Bone marrow (tissue), 2 donors: ENCODE measurements around the gene NTMT1.
"Not testable (repeated sequence)": the region's sequence is repeated elsewhere in the genome, so short reads cannot be mapped to it uniquely, and the experiment has no call there.

Experiments
- DNase-seq, 2 donors: peaks; one replicate each; lab custom pipeline; 2025; lab: John Stamatoyannopoulos, UW

NTMT1 gene

DNA sequence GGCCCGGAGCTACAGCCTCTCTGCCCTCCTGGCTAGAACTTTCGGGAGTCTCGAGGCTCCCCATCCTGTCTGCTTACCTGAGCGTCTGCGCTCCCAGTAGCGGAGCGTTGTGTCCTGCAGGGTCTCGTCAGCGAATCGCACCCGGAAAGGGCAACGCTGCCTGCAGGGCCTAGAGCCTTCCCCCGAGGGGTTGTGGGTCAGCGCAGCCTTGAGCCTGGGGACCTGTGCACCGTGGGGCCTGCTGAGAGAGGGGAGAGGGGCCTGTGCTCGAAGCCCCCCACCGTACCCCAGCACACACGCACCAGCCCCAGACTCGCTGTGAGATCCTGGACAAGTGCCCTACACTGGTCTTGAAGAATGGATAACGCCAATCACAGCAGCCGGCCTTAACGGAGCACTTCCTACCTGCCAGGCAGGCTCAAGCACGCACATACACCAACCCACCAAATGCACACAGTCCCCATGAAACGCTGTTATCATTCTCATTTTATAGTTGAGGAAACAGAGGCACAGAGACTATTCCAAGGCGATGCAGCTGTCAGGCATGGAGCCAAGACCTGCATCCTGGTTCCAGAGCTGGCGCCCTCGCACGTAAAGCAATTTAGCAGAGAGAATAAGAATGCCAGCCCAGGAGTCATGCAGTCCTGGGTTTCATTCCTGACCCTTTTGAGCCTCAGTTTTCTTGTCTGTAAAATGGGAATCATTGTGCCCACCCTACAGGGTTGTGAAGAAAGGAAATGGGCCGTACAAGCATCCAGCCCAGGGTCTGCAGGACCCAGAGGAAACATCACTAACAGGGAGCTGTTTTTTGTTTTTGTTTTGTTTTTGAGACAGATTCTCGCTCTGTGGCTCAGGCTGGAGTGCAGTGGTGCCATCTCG, 10.3 kb upstream of the NTMT1 start:
- no peak for DNase-seq

DNA sequence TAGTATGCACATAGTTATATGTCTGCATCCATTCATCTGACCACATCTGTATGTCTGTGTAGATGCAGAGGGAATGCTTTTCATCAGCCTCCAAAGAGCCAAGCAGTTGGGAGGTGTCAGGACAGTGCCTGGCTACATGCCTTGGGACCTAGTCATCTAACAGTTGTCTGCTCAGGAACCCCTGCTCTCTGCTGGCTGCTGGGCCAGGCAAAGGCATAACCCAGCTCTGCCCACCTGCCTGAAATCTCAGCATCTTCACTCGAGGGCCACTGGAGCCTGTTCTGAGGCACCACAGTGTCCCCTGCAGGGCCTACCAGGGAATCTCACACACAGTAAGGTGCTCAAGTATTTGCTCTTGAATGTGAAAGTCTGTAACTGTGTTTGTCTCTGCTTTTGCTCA, 8.8 kb upstream of the NTMT1 start:
- DNase-seq = no peak

DNA sequence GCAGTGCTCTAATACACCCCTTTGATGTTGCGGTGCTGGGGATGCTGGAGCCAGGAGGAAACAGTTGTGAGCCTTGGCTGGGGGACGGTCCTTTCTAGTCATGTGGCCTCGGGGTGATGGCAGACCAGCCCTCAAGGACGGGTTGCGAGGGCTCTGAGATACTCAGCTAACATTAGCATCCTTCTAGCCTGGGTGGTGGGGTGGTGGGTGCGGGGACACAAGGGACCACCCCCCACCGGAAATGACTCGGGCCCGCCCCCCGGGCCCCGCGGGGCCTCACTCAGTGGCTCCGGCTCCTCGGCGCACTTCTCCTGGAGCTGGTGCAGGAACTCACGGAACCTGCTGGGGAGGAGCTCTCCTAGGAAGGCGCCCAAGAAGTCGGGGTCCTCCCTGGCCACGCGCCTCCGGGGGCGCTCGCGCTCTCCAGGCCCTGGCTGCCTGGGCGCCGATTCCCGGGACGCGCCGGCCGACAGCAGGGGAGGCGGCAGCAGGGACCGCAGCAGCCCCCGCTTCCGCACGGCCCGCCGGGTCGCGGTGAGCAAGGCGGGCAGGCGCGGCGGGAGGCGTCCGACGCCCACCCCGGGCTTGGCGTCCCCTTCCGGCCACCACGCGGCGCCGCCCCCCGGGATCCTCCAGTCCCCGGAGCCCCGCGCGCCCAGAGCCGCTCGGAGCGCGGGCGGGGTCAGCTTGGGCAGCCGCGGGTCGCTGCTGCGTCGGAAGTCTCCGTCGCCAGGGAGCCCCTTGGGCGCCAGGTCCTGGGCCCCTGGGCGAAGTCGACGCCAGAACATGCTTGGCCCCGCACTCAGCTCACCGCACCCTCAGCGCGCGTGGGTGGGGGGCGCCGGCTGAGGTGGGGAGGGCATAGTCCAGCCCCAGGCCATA, 5.9 kb upstream of the NTMT1 start:
- DNase-seq = no peak

DNA sequence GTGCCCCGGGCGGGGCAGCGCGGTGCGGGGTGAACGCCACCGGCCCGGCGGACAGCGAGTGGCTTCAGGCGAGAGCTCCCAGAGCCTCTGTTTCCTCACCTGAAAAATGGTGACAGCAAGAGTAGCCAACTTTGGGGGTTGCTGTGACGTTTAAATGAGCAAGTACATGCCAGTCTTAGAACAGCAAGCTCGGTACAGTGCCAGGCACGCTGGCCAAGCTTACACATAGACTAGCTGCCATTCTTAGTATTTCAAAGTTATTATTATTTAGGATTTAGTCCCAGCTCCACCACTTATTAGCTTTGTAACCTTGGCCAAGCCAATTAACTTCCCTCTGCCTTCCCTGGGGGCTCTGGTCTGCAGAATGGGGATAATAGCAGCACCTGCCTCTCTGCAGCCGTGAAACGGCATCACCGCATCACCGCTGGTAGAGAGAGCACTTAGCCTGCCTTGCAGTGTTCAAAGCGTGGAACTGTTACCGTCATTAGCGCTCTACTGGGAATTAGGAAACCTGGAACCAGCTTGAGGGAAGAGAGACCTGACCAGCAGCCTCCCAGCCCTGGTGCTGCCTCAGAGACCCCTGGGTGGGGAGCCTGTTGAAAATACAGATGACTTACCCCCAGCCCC, 5.2 kb upstream of the NTMT1 start, which contains the start of gene C9orf50:
TSS of gene C9orf50 (minus strand) at position 433 of the 627 bp plus-strand sequence. CDS start 527 bp downstream, outside the sequence.
- DNase-seq = no peak

DNA sequence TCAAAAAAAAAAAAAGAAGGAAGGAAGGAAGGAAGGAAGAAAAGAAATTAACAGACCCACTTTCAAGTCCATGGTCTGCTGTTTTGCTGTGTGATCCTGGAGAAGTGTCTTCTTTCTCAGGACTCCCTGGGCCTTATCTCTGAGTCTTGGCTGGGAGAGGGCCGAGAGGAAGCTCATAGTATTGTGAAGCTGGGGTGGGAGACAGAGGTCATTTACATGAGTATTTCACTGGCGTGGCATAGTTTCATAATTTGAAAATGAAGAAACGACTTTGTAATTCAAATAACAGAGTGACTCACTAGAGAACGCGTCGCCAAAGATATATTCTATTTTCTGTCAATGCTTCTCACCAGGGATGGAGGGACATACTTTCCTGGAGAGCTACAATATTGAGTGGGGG, 2.6 kb upstream of the NTMT1 start:
- no peak for DNase-seq

DNA sequence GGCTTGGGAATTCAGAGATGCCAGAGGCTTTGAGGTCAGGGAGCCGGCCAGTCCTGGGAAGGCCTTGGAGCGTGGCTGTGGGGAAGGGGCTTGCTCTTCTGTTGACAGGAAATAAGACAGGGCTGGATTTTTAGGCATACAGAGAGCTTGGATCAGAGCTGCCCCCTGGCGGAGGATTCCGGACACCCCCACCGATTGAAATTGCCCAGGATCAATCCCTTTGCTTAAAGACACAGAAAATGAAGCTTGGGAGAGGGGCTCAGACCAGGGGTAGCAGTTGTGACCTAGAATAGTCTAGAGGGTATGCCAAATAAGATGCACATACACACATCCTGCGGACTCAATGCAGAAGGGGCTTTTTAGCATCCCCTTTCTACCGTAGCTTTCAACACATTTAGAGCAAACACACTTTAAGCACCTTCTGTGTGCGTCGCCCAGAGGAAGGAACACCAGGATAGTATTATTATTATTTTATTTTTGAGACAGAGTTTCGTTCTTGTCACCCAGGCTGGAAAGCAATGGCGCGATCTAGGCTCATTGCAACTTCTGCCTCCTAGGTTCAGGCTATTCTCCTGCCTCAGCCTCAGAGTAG, 1.7 kb upstream of the NTMT1 start:
- peak; percentile 40 to 42 for DNase-seq

DNA sequence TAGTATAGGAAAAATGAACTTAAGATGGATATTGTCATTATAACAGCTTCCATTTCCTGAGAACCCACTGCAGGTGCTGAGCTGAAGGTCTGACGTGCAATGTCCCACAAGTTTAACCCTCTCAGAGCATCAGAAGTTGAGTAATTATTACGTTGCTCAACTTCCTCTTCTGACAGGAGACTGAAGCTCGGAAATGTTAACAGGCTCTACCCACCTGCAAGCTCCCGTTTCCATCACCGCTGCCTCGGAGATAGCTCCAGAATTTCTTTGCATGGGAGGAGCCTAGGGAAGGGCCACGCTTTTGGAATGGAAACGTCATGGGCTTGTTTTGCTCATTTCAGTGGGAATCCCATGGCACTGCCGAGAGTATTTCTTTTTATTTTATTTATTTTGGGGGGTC, 1.0 kb upstream of the NTMT1 start:
- peak; percentile 8 to 54 for DNase-seq

DNA sequence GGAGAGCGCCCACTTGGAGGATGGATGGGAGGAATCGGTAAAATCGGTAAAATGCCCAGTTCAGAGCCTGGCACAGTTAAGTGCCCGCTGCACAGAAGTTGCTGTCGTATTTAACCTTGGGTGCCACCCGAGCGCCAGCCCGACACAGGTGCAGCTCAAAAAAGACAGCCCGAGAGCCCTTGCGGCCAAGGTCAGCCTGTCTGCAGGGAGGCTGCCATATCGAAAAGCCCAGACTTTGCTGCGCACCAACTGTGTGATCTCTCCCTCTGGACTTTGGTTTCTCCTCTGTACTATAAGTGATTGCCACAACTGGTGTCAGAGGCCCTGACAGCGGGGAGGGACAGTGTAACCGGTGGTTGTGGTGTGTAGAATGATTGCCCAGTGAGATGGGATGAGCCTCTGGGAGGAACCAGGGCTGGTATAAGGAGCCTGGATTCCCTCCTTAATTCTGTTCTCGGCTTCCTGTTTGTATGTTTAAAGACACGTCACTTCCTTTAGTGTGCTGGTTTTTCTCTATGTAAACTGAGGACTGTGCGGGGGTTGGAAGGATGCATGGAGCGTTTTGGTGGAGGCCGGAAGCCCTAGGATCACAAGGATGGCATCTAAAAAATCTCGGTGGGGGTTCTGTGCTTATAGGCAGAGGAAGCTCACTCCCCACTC, 792 bp downstream of the NTMT1 start:
- no peak for DNase-seq

DNA sequence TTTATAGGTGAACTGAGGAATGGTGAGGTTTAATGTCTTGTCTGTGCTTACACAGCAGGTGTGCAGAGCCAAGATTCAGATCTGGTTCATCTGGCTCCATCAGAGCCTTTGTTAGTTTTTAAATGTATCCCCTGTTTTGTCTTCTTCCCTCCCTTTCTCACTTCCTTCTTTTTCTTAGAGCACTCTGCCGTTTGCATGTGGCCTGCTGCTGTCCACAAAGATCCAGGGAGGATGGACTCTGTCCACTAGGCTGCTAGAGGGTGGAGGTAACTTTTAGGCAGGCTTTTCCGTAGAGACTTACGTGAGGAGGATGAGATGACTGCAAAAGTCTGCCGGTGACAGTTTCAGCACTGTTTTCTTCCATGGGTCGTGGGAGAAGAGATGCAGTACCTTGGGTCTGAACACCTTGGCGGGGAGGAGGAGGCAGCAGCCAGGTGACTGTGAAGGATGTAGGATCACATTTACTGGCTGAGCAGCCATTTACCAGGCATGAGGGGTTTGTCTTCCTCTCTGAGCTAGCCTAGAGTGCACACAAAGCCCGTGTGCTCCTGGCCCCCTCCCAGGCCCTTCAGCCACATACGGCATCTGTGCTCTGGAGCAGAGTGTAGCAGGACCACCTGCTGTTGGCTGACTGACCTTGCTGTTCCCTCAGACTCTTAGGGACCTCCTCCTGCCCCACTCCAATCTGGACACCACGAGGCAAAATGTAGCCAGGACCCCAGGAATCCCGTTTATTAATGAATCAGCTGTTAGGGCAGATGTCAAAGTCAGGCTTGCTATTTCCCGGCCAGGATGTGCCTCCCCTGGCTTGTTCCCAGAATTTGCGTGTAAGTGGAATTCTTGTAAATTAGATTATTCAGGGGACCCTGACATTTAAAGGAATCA, 1.8 kb downstream of the NTMT1 start:
- DNase-seq = no peak

DNA sequence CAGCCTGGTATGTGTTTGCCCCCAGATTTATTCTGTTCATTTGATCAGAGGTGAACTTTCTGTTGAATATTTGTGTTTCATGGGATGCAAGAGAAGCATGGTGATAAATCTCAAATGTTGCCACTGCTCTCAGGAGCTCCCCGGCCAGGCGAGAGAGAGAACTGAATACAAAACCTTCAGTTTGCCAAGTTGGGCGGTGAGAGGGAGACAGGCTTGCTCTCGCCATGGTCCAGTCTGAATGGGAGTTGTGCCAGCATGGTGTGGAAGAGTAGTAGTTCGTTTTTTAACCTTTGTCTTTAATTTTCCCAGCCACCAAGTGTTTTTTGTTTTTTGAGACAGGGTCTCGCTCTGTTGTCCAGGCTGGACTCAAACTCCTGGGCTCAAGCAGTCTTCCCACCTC, 2.7 kb downstream of the NTMT1 start:
- DNase-seq = no peak

DNA sequence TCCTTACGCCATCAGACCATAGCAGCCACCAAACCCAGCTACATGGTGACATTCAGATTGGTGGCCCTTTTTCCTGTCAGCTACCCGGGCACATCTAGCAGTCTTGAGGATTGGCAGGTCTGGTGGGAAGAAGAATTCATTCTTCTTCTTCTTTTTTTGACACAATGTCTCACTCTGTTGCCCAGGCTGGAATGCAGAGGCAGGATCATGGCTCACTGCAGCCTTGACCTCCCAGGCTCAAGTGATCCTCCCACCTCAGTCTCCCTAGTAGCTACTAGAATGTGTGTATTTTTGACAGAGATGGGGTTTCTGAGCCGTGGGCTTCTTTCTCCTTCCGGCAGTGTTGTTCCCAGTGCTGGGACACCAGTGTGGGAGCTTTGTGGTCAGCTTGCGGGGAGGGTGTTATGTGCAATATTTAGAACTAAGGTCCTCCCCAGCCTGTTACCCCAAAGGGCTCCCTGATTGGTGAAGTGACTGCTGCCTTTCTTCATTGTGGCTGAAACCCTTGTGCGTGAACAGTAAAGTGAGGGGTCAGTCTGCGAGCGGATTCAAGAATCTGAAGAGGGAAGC, 3.4 kb downstream of the NTMT1 start:
- no peak for DNase-seq

DNA sequence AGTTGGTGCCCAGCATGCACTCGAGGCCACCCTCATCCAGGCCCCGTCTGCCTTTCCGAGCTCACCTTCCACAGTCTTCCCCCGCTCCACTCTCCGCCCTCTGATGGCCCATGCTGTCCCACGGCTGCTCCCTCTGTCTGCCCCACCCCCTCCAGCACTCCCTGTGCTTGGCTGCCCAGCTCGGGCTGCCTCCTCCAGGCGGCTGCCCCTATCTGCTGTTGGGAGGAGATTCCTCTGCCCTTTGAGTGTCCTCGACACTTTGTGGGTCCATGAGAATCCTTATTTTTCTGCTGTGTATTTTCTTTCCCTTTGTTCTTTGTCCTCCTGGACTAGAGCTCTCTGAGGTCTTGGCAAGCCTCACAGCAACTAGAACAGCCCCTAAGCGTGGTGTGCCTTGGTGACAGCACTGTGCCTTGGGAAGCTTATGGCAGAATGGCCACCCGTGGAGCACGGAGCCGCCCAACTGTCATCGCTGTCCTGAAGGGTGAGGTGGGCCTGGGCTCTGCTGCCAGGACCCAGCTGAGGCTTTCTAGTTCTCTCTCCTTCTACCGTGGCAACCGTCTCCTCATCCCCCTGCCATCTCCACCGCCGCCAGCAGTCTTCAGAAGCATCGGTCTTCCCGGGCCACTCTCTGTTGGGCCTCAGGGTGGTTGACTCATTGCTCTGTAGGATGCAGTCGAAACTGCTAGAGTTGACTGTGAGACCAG, 5.2 kb downstream of the NTMT1 start:
- DNase-seq = no peak

DNA sequence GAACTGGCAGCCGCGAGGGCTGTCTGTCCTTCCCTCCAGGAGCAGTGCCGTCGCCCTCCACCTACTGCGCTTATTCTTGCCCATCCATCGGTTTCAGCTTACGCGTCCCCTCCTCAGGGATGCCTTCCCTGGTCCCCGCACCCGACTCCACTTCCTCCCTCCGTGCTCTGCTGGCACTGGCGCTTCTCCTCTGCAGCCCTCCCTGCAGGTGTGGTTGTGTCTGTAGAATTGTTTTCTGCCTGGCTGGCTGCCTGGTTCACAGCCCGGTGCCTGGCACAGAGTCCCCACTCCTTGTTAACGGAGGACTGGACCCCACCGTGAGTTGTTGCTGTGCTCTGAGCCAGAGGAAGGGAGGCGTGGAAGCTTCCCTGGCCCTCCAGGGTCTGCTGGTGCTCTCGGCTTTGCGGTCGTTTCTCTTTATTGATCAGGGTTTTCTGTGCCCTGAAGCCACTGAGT, 5.7 kb downstream of the NTMT1 start:
- DNase-seq = no peak

DNA sequence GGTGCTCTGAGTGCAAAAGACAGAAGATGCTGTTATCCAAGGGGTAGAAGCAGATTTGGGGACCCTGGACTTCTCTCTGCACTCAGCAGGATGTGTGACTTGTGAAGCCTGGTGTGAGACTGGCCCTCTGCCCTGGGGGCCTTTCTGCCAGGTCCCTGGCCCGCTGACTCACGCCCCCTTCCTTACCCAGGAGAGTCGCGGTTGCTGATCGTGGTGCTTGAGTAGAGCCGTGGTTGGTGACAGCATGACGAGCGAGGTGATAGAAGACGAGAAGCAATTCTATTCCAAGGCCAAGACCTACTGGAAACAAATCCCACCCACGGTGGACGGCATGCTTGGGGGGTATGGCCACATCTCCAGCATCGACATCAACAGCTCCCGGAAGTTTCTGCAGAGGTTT, 6.5 kb downstream of the NTMT1 start:
- DNase-seq = no peak

DNA sequence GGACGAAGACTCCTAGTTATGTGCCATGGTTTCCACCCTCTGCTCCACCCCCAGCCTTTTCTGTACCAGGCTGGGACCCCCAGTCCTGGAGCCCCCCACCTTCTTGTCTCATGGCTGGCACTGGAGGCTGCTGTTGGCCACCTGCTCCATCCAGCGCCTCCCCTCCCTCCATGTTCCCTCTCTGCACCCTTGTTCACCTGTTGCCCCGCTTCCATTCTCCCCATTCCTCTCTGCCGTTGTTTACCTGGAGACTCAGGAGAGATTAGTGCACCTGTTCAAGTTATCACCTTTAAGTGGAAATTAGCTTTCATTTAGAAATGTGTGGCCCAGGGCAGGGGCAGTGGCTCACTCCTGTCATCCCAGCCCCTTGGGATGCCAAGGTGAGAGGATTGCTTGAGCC, 7.2 kb downstream of the NTMT1 start:
- DNase-seq = no peak

DNA sequence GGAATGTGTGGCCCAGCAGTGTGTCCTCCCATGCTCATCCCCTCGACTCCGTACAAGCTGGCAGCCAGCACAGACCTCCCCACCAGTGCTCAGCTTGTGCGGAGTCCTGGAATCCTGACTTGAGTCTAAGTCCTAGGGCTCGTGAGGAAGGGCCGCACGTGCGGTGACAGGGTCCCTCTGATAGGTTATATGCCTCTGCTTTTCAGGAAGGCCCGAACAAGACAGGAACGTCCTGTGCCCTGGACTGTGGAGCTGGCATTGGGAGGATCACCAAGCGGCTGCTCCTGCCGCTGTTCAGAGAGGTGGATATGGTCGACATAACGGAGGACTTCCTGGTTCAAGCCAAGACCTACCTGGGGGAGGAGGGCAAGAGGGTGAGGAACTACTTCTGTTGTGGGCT, 7.9 kb downstream of the NTMT1 start:
- DNase-seq = no peak

DNA sequence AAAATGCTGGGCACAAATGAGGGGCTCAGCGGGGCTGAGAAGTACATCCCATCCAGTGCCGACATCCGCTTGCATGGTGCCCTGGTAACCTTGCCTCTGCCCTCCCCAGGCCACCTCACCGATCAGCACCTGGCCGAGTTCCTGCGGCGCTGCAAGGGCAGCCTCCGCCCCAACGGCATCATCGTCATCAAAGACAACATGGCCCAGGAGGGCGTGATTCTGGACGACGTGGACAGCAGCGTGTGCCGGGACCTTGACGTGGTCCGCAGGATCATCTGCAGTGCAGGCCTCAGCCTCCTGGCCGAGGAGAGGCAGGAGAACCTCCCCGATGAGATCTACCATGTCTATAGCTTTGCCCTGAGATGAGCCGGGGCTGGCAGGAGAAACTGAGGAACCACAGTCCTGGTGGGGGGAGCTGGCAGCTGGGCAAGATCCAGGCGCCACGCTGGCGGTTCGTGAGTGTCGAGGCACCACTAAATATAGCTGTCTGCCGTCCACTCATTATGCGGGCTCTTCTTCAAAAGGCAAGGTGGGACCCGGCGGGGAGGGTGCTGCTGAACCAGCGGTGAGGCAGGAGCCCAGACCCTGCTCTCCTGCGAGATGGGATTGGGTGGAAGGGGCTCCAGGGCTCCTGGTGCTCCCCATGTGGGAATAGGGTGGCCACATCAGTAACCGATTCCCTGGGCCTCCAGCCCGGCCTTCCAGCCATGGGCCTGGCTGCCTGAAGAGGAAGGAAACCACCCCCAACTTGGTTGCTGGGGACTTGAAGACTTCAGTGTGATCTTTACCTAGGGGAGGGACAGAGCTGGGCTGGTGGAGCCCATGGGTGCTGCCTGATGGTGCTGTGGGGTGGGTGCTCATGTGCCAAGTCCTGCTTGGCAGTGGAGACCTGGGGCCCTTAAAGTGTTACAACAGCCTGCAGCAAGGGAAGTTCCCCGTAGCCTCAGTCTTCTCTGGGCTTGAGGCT, 9.4 kb downstream of the NTMT1 start:
- no peak for DNase-seq

DNA sequence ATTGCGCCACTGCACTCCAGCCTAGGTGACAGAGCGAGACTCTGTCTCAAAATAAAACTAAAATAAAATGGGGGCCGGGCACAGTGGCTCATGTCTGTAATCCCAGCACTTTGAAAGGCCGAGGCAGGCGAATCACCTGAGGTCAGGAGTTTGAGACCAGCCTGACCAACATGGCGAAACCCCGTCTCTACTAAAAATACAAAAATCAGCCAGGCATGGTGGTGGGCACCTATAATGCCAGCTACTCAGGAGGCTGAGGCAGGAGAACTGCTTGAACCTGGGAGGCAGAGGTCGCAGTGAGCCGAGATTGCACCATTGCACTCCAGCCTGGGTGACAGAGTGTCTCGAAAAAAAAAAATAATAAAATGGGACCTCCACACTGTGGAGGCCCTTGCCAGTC, 10.4 kb downstream of the NTMT1 start:
- not testable (repeated sequence) for DNase-seq
